Measurements from ENCODE around the gene KCNK2. TPM values are rescaled to one million over a fixed set of nuclear protein-coding genes. Genes with fewer than 3 reads are reported as not detected.

Gene KCNK2
- total RNA-seq, 6 experiments from 2014 or later, result 0.06 to 0.31 (median 0.12) TPM; not detected in 3

DNA sequence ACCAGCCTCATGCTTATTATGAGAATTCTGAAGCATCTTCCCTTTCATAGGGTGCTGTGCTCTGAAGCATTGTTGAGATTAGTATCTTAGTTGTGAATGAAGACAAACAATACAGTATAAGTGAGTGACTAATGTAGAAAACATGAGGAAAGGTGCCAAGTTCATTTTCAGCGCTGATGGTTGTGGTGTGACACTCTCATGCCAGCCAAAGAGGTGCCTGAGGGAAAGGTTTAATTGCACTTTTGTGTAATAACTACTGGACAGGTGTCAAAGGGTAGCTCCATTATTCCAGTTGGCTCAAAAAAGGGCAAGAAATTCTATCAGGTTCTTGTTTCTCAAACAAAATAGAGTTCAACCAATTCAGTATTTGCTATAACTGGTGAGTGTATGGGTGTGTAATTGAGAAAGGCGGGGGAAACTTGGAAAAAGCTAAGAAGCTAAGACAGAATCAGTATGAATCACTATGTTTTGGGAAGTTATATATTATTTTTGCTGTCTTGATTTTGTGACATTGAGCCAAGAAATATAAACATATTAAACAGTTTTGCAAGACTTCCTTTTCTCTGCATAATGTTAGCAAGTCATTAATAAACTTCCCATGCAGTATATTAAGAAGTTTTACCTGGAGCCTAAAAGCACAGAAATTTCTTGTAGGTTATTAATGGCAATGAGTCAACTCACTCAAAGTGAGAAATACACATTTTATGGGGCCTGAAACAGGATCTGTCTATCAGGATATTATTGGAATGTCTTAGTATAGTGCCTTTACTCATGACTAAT, 31.8 kb downstream of the KCNK2 start:
- Histone ChIP-seq H3K4me1 (no peaks in the 10 kb centered on the region), H3K27me3 (no peaks in the 10 kb centered on the region), H3K27ac (no peak overlapping the region), H3K9me3 (no peaks in the 10 kb centered on the region), H3K4me3 (no peak overlapping the region), H3K36me3 (no peaks in the 10 kb centered on the region)
- DNase-seq (no peak), ATAC-seq (no peak)
- TF ChIP-seq POLR2A (IDR thresholded peaks at IDR 0.05) (no peak), CTCF (IDR thresholded peaks at IDR 0.05) (no peak)
- intact Hi-C loops (cut with DNase I), result no loop called here
- 48% methylated on average over 2 of the region's 2 CpGs for WGBS (ENCODE audit: insufficient coverage, low coverage, low lambda C conversion rate, missing lambda C conversion rate)

DNA sequence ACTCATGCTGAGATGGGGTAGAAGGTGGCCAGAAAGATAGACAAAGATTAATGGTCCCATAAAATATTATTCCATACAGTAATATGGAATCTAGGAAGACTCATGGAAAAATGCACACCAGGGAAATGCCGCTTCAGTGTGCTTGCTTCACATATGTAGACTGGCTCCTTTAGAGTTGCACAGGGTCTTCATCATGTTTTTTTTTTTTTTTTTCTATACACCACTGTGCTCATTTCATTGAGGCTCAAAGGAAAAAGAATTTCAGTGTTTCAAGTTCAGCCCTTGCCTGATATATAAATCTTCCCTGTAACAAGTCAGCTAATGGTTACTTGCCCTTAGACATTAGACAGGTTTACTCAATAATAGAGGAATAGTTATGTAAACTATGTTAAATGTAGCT, 33.2 kb downstream of the KCNK2 start:
- WGBS (ENCODE audit: insufficient coverage, low coverage, low lambda C conversion rate, missing lambda C conversion rate), result 89% methylated on average over 1 of the region's 1 CpG
- TF ChIP-seq CTCF (IDR thresholded peaks at IDR 0.05) (no peak), POLR2A (IDR thresholded peaks at IDR 0.05) (no peak)
- Histone ChIP-seq H3K4me1 (no peaks in the 10 kb centered on the region), H3K27me3 (no peaks in the 10 kb centered on the region), H3K9me3 (no peaks in the 10 kb centered on the region), H3K27ac (no peak overlapping the region), H3K4me3 (no peak overlapping the region), H3K36me3 (no peaks in the 10 kb centered on the region)
- ATAC-seq (no peak), DNase-seq (no peak)
- intact Hi-C loops (cut with DNase I), result no loop called here

GRCh38 chr1:215118081-215118480, 35.5 kb downstream of the KCNK2 start:
- no peak overlapping the region for H3K27ac ChIP-seq
- intact Hi-C loops (cut with DNase I), result no loop called here
- no peaks in the 10 kb centered on the region for H3K27me3 ChIP-seq
- ATAC-seq (no peak), DNase-seq (no peak)
- no peaks in the 10 kb centered on the region for H3K4me1 ChIP-seq
- 22% methylated on average over 1 of the region's 1 CpG for WGBS (ENCODE audit: insufficient coverage, low coverage, low lambda C conversion rate, missing lambda C conversion rate)
- H3K4me3 ChIP-seq, result no peak overlapping the region
- no peak for TF ChIP-seq CTCF (IDR thresholded peaks at IDR 0.05)
- no peak for TF ChIP-seq POLR2A (IDR thresholded peaks at IDR 0.05)
- H3K9me3 ChIP-seq, result no peaks in the 10 kb centered on the region
- H3K36me3 ChIP-seq, result no peaks in the 10 kb centered on the region

DNA sequence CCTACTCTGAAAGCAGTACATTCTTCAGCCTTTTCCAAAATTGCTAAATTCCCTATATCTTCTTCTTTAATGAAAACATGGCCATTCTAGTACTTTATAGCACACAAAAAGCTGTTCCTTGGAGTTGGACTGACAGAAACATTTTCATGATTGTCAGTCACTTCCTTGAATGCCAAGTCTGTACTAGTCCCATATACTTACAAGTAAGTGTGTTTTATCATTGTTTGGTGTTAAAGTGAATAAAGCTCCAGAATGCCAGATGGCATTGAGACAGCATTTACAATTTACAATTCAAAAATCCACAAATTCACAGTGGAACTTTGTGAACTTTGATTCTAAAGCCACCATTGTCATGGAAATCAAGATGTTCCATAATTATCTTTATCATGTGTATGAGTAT, 36.5 kb downstream of the KCNK2 start:
- ATAC-seq (no peak), DNase-seq (no peak)
- no peaks in the 10 kb centered on the region for H3K4me1 ChIP-seq
- H3K4me3 ChIP-seq, result no peak overlapping the region
- H3K27me3 ChIP-seq, result no peaks in the 10 kb centered on the region
- no peak overlapping the region for H3K27ac ChIP-seq
- TF ChIP-seq POLR2A (IDR thresholded peaks at IDR 0.05) (no peak), CTCF (IDR thresholded peaks at IDR 0.05) (no peak)
- no peaks in the 10 kb centered on the region for H3K36me3 ChIP-seq
- H3K9me3 ChIP-seq, result no peaks in the 10 kb centered on the region
- intact Hi-C loops (cut with DNase I), result no loop called here
